Measurements from ENCODE around the gene PAX5.

The PAX5 gene

DNA sequence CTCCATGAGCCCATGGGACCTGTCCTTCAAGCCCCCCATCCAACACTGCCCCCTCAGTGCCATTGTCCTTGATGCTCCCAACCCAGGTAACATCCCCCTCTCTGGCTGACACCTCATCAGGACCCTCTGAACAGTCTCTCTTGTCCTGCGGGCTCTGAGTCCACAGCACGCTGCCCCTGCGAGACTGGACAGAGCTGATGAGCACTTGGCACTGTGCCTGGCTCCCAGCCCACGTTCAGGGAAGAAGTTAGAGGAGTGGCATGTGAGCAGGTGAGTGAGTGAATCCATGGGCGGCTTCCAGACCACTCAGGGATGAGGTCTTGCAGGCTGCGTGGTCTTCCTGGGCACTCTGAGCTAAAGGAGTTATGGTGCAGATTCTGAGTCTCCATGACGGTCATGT, 70.7 kb downstream of the PAX5 start:
- Histone ChIP-seq H3K4me1 (ENCODE audit: insufficient read depth, low read length) (no peaks in the 10 kb centered on the region), H3K4me3 (ENCODE audit: low read depth in 1 of 2, low read length in 2 of 2) (no peak overlapping the region), H3K9ac (ENCODE audit: low read depth, low read length) (no peak overlapping the region), H4K20me1 (ENCODE audit: insufficient read depth, low read length) (no peaks in the 10 kb centered on the region), H3K9me3 (ENCODE audit: insufficient read depth, low read length, severe bottlenecking) (no peaks in the 10 kb centered on the region), H3K79me2 (ENCODE audit: insufficient read depth, low read length) (no peaks in the 10 kb centered on the region), H3K36me3 (ENCODE audit: insufficient read depth, low read length) (no peaks in the 10 kb centered on the region), H3K27ac (ENCODE audit: low read length) (no peak overlapping the region), H3K4me2 (ENCODE audit: insufficient read depth, low read length) (no peak overlapping the region), H2AFZ (ENCODE audit: low read depth, low read length) (no peak overlapping the region), H3K27me3 (ENCODE audit: insufficient read depth, low read length, poor library complexity) (peaks cover 2% of the 10 kb centered on the region)
- TF ChIP-seq, protein P1, sequence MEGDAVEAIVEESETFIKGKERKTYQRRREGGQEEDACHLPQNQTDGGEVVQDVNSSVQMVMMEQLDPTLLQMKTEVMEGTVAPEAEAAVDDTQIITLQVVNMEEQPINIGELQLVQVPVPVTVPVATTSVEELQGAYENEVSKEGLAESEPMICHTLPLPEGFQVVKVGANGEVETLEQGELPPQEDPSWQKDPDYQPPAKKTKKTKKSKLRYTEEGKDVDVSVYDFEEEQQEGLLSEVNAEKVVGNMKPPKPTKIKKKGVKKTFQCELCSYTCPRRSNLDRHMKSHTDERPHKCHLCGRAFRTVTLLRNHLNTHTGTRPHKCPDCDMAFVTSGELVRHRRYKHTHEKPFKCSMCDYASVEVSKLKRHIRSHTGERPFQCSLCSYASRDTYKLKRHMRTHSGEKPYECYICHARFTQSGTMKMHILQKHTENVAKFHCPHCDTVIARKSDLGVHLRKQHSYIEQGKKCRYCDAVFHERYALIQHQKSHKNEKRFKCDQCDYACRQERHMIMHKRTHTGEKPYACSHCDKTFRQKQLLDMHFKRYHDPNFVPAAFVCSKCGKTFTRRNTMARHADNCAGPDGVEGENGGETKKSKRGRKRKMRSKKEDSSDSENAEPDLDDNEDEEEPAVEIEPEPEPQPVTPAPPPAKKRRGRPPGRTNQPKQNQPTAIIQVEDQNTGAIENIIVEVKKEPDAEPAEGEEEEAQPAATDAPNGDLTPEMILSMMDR (IDR thresholded peaks at IDR 0.05; ENCODE audit: borderline replicate concordance, extremely low read depth, low read length, poor library complexity, severe bottlenecking), result no peak
- TF ChIP-seq EZH2 (IDR thresholded peaks at IDR 0.05; ENCODE audit: borderline replicate concordance, low read depth, low read length, severe bottlenecking), result no peak
- ATAC-seq (ENCODE audit: insufficient read depth, low read depth) (no peak), DNase-seq (no peak)

GRCh38 chr9:36962691-36963090, 71.4 kb downstream of the PAX5 start:
- Histone ChIP-seq H3K9ac (ENCODE audit: low read depth, low read length) (no peak overlapping the region), H3K4me1 (ENCODE audit: insufficient read depth, low read length) (no peaks in the 10 kb centered on the region), H3K27me3 (ENCODE audit: insufficient read depth, low read length, poor library complexity) (peaks cover 2% of the 10 kb centered on the region), H3K36me3 (ENCODE audit: insufficient read depth, low read length) (no peaks in the 10 kb centered on the region), H2AFZ (ENCODE audit: low read depth, low read length) (no peak overlapping the region), H3K27ac (ENCODE audit: low read length) (no peak overlapping the region), H3K9me3 (ENCODE audit: insufficient read depth, low read length, severe bottlenecking) (no peaks in the 10 kb centered on the region), H4K20me1 (ENCODE audit: insufficient read depth, low read length) (no peaks in the 10 kb centered on the region), H3K79me2 (ENCODE audit: insufficient read depth, low read length) (no peaks in the 10 kb centered on the region), H3K4me3 (ENCODE audit: low read depth in 1 of 2, low read length in 2 of 2) (no peak overlapping the region), H3K4me2 (ENCODE audit: insufficient read depth, low read length) (no peak overlapping the region)
- no peak for ATAC-seq (ENCODE audit: insufficient read depth, low read depth)
- TF ChIP-seq EZH2 (IDR thresholded peaks at IDR 0.05; ENCODE audit: borderline replicate concordance, low read depth, low read length, severe bottlenecking), result no peak
- TF ChIP-seq, protein P1 (IDR thresholded peaks at IDR 0.05; ENCODE audit: borderline replicate concordance, extremely low read depth, low read length, poor library complexity, severe bottlenecking), result no peak
- no peak for DNase-seq

DNA sequence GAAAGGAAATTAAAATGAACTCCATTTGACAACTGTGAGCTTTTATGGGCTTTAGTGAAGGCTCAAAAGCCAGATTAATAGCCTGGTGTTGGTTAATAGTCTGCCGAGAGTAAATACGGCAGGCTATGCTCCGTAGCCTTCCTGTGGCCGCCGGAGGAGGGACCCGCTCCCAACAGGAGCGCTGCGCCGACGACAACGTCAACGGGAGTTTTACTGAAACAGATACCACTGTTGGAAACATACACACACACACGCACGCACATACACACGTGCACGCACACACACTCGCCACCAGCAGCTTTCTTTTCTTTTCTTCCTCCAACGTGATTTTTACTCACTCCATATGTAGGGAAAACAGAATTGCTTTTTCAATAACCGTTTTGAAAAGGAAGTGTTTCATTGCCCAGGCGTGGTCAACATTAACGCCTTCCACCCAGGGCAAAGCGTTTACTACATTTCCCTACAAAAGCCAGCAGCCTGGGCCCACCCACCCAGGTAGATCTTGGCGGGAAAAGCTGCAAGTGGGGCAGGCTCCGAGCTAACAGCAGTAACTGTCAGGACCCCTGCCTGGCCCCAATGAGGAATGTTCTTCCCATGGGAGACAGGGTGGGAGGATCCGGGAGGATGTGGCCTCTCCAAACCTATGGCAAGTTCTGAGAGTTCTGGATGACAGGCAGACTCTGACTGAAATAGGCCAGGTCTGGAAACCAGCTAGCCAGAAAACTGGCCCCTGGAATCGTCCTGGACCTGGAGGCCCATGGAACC, 72.3 kb downstream of the PAX5 start:
- ATAC-seq (ENCODE audit: insufficient read depth, low read depth) (no peak), DNase-seq (no peak)
- TF ChIP-seq, protein P1 (IDR thresholded peaks at IDR 0.05; ENCODE audit: borderline replicate concordance, extremely low read depth, low read length, poor library complexity, severe bottlenecking), result no peak
- TF ChIP-seq EZH2 (IDR thresholded peaks at IDR 0.05; ENCODE audit: borderline replicate concordance, low read depth, low read length, severe bottlenecking), result no peak
- Histone ChIP-seq H3K9ac (ENCODE audit: low read depth, low read length) (no peak overlapping the region), H3K27ac (ENCODE audit: low read length) (no peak overlapping the region), H3K36me3 (ENCODE audit: insufficient read depth, low read length) (no peaks in the 10 kb centered on the region), H3K4me3 (ENCODE audit: low read depth in 1 of 2, low read length in 2 of 2) (no peak overlapping the region), H3K4me1 (ENCODE audit: insufficient read depth, low read length) (no peaks in the 10 kb centered on the region), H4K20me1 (ENCODE audit: insufficient read depth, low read length) (no peaks in the 10 kb centered on the region), H3K79me2 (ENCODE audit: insufficient read depth, low read length) (no peaks in the 10 kb centered on the region), H3K27me3 (ENCODE audit: insufficient read depth, low read length, poor library complexity) (peaks cover 2% of the 10 kb centered on the region), H2AFZ (ENCODE audit: low read depth, low read length) (no peak overlapping the region), H3K4me2 (ENCODE audit: insufficient read depth, low read length) (no peak overlapping the region), H3K9me3 (ENCODE audit: insufficient read depth, low read length, severe bottlenecking) (no peaks in the 10 kb centered on the region)
